GM18517 (cell line): ENCODE data around the gene NFE2L3.
A peak's percentile ranks its signal among the peaks of the same experiment; 100 is the strongest.
"Not testable (repeated sequence)": the region's sequence is repeated elsewhere in the genome, so short reads cannot be mapped to it uniquely, and the experiment has no call there.

Source experiments
- ATAC-seq: cut with Tn5 transposase; IDR thresholded peaks from one replicate; pipeline ENCODE4 v1.9.1; 2021; ENCODE audit warnings: mild to moderate bottlenecking, moderate library complexity; ENCODE audit not compliant: unreplicated experiment

Gene NFE2L3

GRCh38 chr7:26166684-26167266 is 14.8 kb downstream of the NFE2L3 start:
- no peak for ATAC-seq

GRCh38 chr7:26167303-26167934 is 15.4 kb downstream of the NFE2L3 start:
- peak; percentile 82 for ATAC-seq

DNA sequence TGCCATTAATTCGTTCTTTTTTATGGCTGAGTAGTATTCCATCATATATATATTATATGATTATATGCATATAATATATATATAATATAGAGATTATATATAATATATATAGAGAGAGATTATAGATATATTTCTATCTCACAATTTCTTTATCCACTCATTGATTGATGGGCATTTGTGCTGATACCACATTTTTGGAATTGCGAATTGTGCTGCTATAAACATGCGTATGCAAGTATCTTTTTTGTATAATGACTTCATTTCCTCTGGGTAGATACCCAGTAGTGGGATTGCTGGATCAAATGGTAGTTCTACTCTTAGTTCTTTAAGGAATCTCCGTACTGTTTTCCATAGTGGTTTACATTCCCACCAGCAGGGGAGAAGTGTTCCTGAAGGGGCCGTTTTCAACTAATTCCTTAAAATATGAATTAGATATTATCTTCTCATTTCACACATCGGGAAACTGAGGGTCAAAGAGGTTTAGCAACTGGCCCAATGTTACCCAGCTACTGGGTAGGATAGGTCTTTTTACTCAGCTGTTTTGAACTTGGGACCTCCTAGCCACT is 16.5 kb downstream of the NFE2L3 start:
- ATAC-seq, result no peak

- ATAC-seq, result no peak
These were observed 17.3 kb downstream of the NFE2L3 start for GRCh38 chr7:26169271-26169670.

DNA sequence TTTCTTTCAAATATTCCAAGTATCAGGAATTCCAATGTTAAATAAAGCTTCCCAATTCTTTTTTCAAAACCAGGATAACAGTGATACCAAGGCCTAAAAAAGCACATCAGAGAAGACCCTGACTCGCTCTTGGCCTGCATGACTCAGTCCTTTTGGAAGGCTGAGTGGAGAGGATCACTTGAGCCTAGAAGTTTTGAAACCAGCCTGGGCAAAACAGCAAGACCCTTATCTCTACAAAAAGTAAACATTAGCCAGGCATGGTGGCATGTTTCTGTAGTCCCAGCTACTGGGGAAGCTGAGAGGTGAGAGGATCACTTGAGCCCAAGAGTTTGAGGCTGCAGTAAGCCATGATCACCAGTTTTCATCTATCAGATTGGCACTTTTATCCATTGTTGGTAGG is 18.7 kb downstream of the NFE2L3 start:
- ATAC-seq, result no peak

DNA sequence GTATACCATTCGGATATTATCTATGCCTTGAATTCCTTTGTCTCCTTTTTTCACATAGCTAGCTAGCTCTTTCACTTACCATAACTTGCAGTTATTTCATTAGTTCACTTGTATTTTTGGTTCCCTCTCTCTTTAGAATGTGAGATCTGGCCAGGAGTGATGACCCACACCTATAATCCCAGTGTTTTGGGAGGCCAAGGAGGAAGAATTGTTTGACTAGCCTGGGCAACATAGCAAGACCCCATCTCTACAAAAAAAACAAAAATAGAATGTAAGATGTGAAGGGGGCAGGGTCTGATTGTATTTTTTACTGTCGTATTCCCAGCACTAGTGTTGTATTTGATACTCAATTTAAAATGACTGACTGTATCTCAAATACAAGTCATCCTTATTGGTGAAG is 19.6 kb downstream of the NFE2L3 start:
- ATAC-seq, result no peak

GRCh38 chr7:26172048-26172447 is 20.1 kb downstream of the NFE2L3 start:
- ATAC-seq, result no peak

- ATAC-seq, result not testable (repeated sequence)
These were observed 23.9 kb downstream of the NFE2L3 start for GRCh38 chr7:26175903-26176302.

DNA sequence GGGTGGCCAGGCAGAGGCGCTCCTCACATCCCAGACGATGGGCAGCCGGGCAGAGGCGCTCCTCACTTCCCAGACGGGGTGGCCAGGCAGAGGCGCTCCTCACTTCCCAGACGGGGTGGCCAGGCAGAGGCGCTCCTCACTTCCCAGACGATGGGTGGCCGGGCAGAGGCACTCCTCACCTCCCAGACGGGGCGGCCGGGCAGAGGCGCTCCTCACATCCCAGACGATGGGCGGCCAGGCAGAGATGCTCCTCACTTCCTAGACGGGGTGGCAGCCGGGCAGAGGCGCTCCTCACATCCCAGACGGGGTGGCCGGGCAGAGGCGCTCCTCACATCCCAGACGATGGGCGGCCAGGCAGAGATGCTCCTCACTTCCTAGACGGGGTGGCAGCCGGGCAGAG is 24.7 kb downstream of the NFE2L3 start:
- not testable (repeated sequence) for ATAC-seq

DNA sequence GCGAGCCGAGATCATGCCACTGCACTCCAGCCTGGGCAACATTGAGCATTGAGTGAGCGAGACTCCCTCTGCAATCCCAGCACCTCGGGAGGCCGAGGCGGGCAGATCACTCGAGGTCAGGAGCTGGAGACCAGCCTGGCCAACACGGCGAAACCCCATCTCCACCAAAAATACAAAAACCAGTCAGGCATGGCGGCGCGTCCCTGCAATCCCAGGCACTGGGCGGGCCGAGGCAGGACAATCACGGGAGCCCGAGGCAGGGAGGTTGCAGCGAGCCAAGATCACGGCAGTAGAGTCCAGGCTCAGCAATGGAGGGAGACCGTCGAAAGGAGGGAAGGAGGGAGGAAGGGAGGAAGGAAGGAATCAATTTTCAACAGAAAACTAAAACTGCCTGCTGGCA is 25.3 kb downstream of the NFE2L3 start:
- not testable (repeated sequence) for ATAC-seq

GRCh38 chr7:26178272-26178960 is 26.4 kb downstream of the NFE2L3 start:
- ATAC-seq, result no peak

DNA sequence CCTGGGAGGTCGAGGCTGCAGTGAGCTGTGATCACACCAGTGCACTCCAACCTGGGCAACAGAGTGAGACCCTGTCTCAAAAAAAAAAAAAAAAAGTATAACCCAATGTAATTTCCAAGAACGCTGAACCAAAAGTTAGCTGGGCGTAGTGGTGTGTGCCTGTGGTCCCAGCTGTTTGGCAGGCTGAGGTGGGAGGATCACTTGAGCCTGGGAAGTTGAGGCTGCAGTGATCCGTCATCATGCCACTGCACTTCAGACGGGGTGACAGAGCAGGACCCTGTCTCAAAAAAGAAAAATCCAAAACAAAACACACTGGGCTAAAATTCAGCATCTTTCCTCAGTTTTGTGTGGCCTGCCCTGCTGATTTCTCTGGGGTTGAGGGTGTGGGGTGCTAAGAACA is 27.4 kb downstream of the NFE2L3 start:
- ATAC-seq, result no peak

GRCh38 chr7:26179826-26180497 is 28.0 kb downstream of the NFE2L3 start:
- no peak for ATAC-seq

DNA sequence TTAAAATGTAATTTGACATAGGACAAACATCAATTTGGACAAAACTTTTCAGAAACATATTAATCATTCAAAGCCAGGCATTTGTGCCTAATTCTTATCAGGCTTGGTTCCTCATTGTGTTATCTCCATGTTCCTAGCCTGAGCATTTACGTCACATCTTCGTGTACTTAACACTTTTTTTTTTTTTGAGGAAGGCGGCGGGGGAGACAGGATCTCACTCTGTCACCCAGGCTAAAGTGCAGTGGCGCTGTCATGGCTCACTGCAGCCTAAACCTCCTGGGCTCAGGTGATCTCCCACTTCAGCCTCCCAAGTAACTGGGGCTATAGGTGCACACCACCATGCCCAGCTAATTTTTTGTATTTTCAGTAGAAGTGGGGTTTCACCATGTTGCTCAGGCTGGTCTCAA is 28.8 kb downstream of the NFE2L3 start:
- ATAC-seq, result no peak

DNA sequence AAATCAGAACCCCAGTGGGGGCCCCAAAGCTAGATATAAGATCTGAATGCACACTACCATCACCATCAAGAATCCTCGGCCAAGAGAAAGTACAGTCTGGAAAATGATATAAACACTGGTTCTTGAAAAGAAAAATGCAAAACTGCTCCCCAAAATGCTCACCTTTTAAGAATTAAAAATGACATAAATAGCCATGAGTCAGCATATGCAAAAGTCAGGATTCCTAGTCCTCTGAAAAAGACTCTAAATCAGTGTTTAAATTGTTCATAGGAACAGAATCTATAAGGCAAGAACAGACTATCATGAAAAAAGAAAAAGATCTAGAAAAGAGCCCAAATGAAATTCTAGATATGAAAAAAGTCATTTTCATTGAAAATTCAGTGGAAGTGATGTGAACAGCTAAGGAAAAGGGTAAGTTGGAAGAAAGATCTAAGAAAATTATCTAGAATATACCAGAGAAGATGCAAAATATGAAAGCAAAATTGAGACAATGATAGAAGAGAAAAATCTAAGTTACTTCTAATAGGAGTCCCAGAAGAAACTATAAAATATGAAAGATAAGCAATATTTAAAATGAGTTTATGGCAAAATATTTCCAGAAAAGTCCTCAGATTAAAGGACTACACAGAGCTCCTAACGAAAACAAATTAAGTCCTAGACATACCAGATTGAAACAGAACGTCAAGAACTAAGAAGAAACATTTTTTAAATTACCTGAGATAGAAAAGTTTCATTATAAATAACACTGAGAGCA is 29.7 kb downstream of the NFE2L3 start:
- ATAC-seq, result no peak

- ATAC-seq, result no peak
These were observed 30.3 kb downstream of the NFE2L3 start for GRCh38 chr7:26182283-26182682.

DNA sequence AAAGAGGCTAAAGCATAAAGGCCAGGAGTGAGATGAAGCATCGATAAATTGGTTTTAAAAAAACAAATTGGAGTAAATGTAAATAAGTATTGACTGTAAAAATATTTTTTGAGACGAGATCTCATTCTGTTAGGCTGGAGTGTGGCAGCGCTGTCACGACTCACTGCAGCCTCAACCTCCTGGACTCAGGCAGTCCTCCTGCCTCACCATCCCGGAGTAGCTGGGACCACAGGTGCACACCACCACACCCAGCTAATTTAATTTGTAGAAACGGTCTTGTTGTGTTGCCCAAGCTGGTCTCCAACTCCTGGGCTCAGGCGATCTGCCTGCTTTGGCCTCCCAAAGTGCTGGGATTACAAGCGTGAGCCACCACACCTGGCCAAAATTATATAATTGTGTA is 30.7 kb downstream of the NFE2L3 start:
- no peak for ATAC-seq

- ATAC-seq, result no peak
These were observed 31.7 kb downstream of the NFE2L3 start for GRCh38 chr7:26183545-26184280.

DNA sequence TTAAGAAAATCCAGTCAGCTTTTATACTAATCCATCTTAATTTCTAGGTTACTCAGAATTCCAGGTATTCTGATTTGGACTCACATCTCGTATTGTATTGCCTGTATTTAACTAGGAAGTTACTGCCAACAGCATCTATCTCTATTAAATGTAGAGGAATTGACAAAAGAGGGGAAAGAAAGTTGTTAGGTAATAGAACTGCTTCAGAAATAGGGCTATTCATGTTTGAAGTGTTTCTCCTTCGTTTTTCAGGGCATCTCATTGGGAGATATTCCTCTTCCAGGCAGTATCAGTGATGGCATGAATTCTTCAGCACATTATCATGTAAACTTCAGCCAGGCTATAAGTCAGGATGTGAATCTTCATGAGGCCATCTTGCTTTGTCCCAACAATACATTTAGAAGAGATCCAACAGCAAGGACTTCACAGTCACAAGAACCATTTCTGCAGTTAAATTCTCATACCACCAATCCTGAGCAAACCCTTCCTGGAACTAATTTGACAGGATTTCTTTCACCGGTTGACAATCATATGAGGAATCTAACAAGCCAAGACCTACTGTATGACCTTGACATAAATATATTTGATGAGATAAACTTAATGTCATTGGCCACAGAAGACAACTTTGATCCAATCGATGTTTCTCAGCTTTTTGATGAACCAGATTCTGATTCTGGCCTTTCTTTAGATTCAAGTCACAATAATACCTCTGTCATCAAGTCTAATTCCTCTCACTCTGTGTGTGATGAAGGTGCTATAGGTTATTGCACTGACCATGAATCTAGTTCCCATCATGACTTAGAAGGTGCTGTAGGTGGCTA is 32.5 kb downstream of the NFE2L3 start:
- not testable (repeated sequence) for ATAC-seq
